GM19351 (cell line): ENCODE measurements around the gene HMGCR.

Experiments
- ATAC-seq: cut with Tn5 transposase; IDR thresholded peaks from one replicate; pipeline ENCODE4 v1.9.1; 2021; ENCODE audit warnings: mild to moderate bottlenecking, moderate library complexity; ENCODE audit not compliant: unreplicated experiment

The HMGCR gene

DNA sequence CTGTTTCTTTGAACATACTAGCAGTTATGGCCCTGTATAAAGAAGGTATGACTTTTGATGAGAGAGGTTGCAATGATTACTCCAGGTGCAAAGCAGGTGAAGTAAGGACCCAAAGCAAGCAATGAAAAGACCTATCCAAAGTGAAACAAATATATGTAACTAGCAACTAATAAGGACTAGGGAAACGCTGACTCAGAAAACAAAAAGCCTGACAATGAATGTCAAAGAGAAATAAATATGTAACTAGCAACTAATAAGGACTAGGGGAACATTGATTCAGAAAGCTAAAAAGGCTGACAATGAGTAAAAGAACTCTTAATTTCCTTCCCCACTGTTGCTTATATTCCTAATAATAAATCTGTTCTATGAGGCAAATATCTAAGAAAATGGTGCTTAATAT, 43.1 kb downstream of the HMGCR start:
- ATAC-seq, result no peak

DNA sequence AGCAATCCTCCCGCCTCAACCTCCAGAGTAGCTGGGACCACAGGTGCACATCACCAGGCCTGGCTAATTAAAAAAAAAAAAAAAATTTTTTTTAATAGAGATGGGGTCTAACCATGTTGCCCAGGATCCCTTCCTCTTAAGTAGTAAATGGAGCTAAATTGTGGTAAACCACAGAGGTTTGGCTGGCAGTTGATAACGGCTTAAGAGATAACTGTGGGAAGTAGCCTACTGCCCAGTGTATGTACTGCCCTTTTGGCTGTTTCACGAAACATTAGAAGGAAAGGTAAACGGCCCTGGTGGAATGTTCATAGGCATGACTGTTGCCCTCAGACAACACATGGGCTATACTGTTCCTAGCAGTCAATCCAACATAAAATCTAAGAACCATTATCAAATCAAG, 44.4 kb downstream of the HMGCR start:
- no peak for ATAC-seq

DNA sequence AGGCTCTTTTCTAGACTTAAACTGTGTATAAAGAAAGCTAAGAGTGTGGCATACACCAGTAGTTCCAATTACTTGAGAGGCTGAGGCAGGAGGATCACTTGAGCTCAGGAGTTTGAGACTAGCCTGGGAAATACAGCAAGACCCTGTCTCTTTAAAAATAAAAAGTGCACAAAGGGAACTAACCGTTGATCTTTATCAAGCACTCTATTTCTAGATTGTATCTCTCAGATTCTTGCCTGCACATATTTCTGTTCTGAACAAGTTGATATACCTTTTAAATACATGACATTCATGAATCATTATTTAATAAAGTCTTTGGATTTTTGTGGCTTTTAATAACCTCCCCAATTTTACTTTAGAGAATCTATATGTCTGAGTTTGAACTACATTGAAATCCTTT, 47.2 kb downstream of the HMGCR start:
- no peak for ATAC-seq

DNA sequence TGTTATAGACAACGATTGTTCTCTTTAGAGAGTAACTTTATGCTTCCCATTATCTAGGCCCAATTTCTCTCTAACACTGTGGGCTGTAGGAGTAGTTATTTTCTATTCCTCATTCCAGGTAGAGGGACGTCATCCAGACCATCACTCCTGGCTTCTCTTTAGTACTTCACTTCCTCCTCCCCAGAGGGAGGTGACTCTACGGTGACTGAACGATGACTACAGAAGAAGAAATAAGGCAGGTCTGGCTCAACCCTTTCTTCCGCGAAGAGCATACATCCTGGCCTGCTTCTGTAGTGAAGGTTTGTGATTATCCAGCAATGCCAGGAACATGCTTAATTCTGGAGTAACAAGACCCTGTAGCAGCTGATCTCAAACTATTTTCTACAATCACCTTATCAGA, 50.8 kb downstream of the HMGCR start:
- no peak for ATAC-seq

DNA sequence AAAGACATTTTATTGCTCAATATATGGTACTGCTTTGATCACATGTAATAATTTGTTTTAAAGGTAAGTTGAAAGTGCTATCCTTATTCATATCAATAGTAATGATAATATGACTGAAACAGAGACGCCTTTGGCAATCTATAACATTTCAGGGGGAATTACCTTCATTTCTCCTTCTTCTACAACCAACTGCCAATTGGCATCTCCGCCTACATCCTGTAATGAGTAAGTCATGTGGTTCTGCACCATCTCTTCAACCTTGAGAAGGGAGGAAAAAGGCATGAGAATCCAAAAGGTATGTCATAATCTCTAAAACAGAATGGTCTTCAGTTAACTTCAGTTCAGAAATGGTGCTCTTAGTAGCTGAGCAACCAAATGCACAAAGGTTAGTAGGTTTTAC, 52.4 kb downstream of the HMGCR start:
- no peak for ATAC-seq

DNA sequence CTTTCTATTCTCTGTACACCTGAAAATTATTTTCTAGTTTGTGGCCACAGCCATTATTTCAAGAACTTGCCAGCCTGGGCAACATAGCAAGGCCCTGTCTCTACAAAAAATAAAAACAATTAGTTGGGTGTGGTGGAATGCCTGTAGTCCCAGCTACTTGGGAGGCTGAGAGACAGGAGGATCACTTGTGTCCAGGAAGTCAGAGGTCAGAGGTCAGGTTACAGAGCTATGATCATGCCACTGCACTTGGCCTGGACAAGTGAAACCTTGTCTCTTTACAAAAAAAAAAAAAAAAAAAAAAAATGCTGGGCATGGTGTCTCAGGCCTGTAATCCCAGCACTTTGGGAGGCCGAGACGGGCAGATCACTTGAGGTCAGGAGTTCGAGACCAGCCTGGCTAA, 58.3 kb downstream of the HMGCR start:
- ATAC-seq, result no peak

DNA sequence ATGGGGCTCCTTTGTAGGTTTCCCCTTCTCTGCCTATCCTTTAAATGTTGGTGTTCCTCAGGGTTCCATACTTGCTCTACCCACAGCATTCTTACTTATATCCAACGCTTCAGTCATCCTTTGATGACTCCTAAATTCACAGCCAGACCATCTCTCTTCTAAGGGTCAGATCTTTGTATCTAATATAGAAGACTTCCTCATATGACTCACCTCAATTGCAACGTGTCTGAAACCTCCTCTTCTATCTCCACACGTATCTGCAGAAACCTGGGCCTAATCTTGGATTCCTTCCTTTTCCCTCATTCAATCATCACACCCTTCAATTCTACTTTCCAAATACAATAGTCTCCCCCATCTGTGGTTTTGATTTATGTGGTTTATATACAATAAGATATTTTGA, 68.3 kb downstream of the HMGCR start:
- no peak for ATAC-seq
